Adrenal gland (tissue), 12 donors: ENCODE data around the gene GGT6. TPM values are rescaled to one million over a fixed set of nuclear protein-coding genes. Genes with fewer than 3 reads are reported as not detected.

Experiments used
- DNase-seq, 7 donors: peaks; one replicate each; pipeline ENCODE4 v3.0.0-alpha.2; 2019 to 2020
- H3K27ac ChIP-seq, 5 donors: fragments of 200-600 bp; sonication (generic) in 4 of 5; 1 replicate in 3 of 5; 2 replicates in 2 of 5; pipeline versions ENCODE4 v1.5.1 to v1.8.0; 2016 to 2020; ENCODE audit warnings: mild to moderate bottlenecking in 1 of 5
- H3K27me3 ChIP-seq: fragments of 200-600 bp; 2 replicates; pipeline ENCODE4 v1.8.0; 2021
- H3K36me3 ChIP-seq, 2 donors: fragments of 200-600 bp; replicated peaks in 1 of 2; 1 replicate in 1 of 2; 2 replicates in 1 of 2; pipeline versions ENCODE4 v1.5.1 to v1.8.0; 2018 to 2022
- H3K4me1 ChIP-seq, 2 donors: fragments of 200-600 bp; replicated peaks in 1 of 2; 1 replicate in 1 of 2; 2 replicates in 1 of 2; pipeline versions ENCODE4 v1.5.1 to v1.8.0; 2018 to 2021
- H3K4me3 ChIP-seq, 4 donors: fragments of 200-600 bp; sonication (generic) in 3 of 4; one replicate each; pipeline ENCODE4 v1.5.1; 2016 to 2018
- H3K9me3 ChIP-seq, 3 donors: fragments of 200-600 bp; sonication (generic) in 1 of 3; replicated peaks in 1 of 3; 1 replicate in 2 of 3; 2 replicates in 1 of 3; pipeline versions ENCODE4 v1.5.1 to v1.8.0; 2016 to 2021
- CTCF ChIP-seq, 6 experiments: fragments of 450-650 bp in 4 of 6; fragments of 200-600 bp in 2 of 6; sonication (generic) in 1 of 6; IDR thresholded peaks; 1 replicate in 5 of 6; 2 replicates in 1 of 6; pipeline versions ENCODE4 v1.5.1 to v1.8.0; 2016 to 2021; ENCODE audit warnings: antibody characterized with exemption in 6 of 6, mild to moderate bottlenecking in 2 of 6, moderate library complexity in 1 of 6
- POLR2A ChIP-seq, 2 donors: fragments of 450-650 bp; IDR thresholded peaks; one replicate each; pipeline ENCODE4 v1.6.1; 2017; ENCODE audit warnings: antibody characterized with exemption in 2 of 2, mild to moderate bottlenecking in 2 of 2, moderate library complexity in 1 of 2
- WGBS, 4 donors: extraction: QIAGEN DNeasy Blood & Tissue Kit in 2 of 4; methylation state at CpG; one replicate each; pipeline versions ENCODE4 v1.1.5 to v1.1.7; 2013 to 2017; 5-methylcytosine and 5-hydroxymethylcytosine counted together
- intact Hi-C, 2 donors: fragments of 100-400 bp; cut with DNase I; formaldehyde crosslinking; loops; one replicate each; pipeline versions ENCODE4 v1.14.1 to v1.15.0; 2022 to 2023
- polyA plus RNA-seq, 3 donors: library from polyadenylated mRNA; stranded (reverse); fragments of 200-250 nt in 2 of 3; fragments of 350-450 nt in 1 of 3; fragmentation: Illumina TruSeq in 1 of 3; extraction: RNeasy Lipid Tissue Mini Kit (QIAGEN cat#74804) in 1 of 3; gene quantifications; one replicate each; pipeline ENCODE4 v1.2.3, GENCODE V29; 2013 to 2014
- total RNA-seq, 9 donors: library from RNA; depleted of rRNA in 4 of 9; stranded (reverse); fragments of >200 nt in 4 of 9; fragments of 120-200 nt in 1 of 9; fragmentation: NEBNext Ultra II Directional in 1 of 9; extraction: Animal tissue kit (Norgen Biotek cat#: 25700) in 1 of 9; gene quantifications; one replicate each; pipeline versions ENCODE4 v1.1.0 to v1.2.4, GENCODE V29; 2013 to 2023
- donor health status: healthy with polysubstance abuse.
- donor health status: Bipolar disorder and iron deficiency.
- donor health status: DM: yes; HTN: yes; CAD: no.
- donor health status: DM: no; HTN: no; CAD: no.
- donor health status: DM: no; HTN: no; CAD: no.
- donor health status: DM: yes; HTN: yes; CAD: no.

The GGT6 gene
- total and polyA plus RNA-seq, 12 donors = 0.06 to 4.2 (median 0.88) TPM

GRCh38 chr17:4540224-4540651 is 20.1 kb downstream of the GGT6 start:
- Histone ChIP-seq H3K36me3 (peaks cover 0 to 52% of the 10 kb centered on the region in 2 donors), H3K9me3 (no peaks in the 10 kb centered on the region), H3K27me3 (no peaks in the 10 kb centered on the region), H3K27ac (peak overlapping the region in 1 of 5 donors; percentile 61), H3K4me1 (peaks cover 10 to 25% of the 10 kb centered on the region in 2 donors), H3K4me3 (no peak overlapping the region)
- no peak for DNase-seq
- TF ChIP-seq CTCF (IDR thresholded peaks at IDR 0.05) (peak in 1 of 6 experiments; percentile 3), POLR2A (IDR thresholded peaks at IDR 0.05) (no peak)
- intact Hi-C loops = loop anchor here in 1 of 2 donors (10.0 kb wide), 1 partner anchor 115 kb away; no protein-coding TSS in a partner anchor
- 71 to 77% (median 75%) methylated on average over 5 to 14 of the region's 14 CpGs for WGBS, 4 donors

- TF ChIP-seq POLR2A (IDR thresholded peaks at IDR 0.05) = no peak
- no peak for TF ChIP-seq CTCF (IDR thresholded peaks at IDR 0.05)
- no peak overlapping the region for H3K4me3 ChIP-seq
- H3K27ac ChIP-seq = peak overlapping the region in 1 of 5 donors; percentile 61
- DNase-seq = no peak
- no peaks in the 10 kb centered on the region for H3K9me3 ChIP-seq
- WGBS, 4 donors = 90 to 93% (median 91%) methylated on average over 20 to 26 of the region's 26 CpGs
- H3K27me3 ChIP-seq = no peaks in the 10 kb centered on the region
- intact Hi-C loops = loop anchor here in 1 of 2 donors (10.0 kb wide), 1 partner anchor 115 kb away; no protein-coding TSS in a partner anchor
- peaks cover 0 to 50% of the 10 kb centered on the region in 2 donors for H3K36me3 ChIP-seq
- H3K4me1 ChIP-seq = peaks cover 10 to 25% of the 10 kb centered on the region in 2 donors
These were observed 20.7 kb downstream of the GGT6 start for GRCh38 chr17:4539576-4540223.

- intact Hi-C loops = no loop called here
- DNase-seq = no peak
- TF ChIP-seq POLR2A (IDR thresholded peaks at IDR 0.05) (no peak), CTCF (IDR thresholded peaks at IDR 0.05) (no peak)
- Histone ChIP-seq H3K27ac (no peak overlapping the region), H3K27me3 (no peaks in the 10 kb centered on the region), H3K36me3 (peaks cover 0 to 43% of the 10 kb centered on the region in 2 donors), H3K9me3 (no peaks in the 10 kb centered on the region), H3K4me1 (peaks cover 10 to 30% of the 10 kb centered on the region in 2 donors), H3K4me3 (no peak overlapping the region)
- 90 to 98% (median 92%) methylated on average over 5 to 8 of the region's 8 CpGs for WGBS, 4 donors
These were observed 21.4 kb downstream of the GGT6 start for GRCh38 chr17:4539025-4539424.

- no peaks in the 10 kb centered on the region for H3K27me3 ChIP-seq
- peaks cover 0 to 37% of the 10 kb centered on the region in 2 donors for H3K36me3 ChIP-seq
- H3K4me1 ChIP-seq = peaks cover 10 to 32% of the 10 kb centered on the region in 2 donors
- DNase-seq = no peak
- H3K9me3 ChIP-seq = no peaks in the 10 kb centered on the region
- intact Hi-C loops = no loop called here
- WGBS, 4 donors = 79 to 86% (median 82%) methylated on average over 4 to 13 of the region's 13 CpGs
- no peak for TF ChIP-seq CTCF (IDR thresholded peaks at IDR 0.05)
- no peak for TF ChIP-seq POLR2A (IDR thresholded peaks at IDR 0.05)
- no peak overlapping the region for H3K4me3 ChIP-seq
- H3K27ac ChIP-seq = peak overlapping the region in 1 of 5 donors; percentile 84
These were observed 22.0 kb downstream of the GGT6 start for GRCh38 chr17:4538236-4539002.
